Skeletal muscle cell (primary cell): ENCODE results near the gene BNC2.

Experiments
- DNase-seq: peaks from one replicate; pipeline ENCODE4 v3.0.0-alpha.2; 2010; ENCODE audit warnings: low read depth
- H3K4me3 ChIP-seq: 2 replicates; pipeline ENCODE4 v1.5.1; 2011; ENCODE audit warnings: low read depth, mild to moderate bottlenecking, control low read depth, low read length, moderate library complexity

The BNC2 gene

GRCh38 chr9:16727452-16728136 is 142.9 kb downstream of the BNC2 start:
- DNase-seq, result no peak
- H3K4me3 ChIP-seq, result peak overlapping the region; percentile 59

GRCh38 chr9:16726718-16727451 is 143.6 kb downstream of the BNC2 start:
- H3K4me3 ChIP-seq, result peak overlapping the region; percentile 59
- DNase-seq, result peak; percentile 69

- DNase-seq, result no peak
- peak overlapping the region; percentile 59 for H3K4me3 ChIP-seq
Observed at GRCh38 chr9:16726029-16726428, 144.4 kb downstream of the BNC2 start.

- no peak overlapping the region for H3K4me3 ChIP-seq
- DNase-seq, result no peak
Observed at GRCh38 chr9:16725066-16725465, 145.4 kb downstream of the BNC2 start.

- H3K4me3 ChIP-seq, result no peak overlapping the region
- DNase-seq, result peak; percentile 52
Observed at GRCh38 chr9:16721972-16722371, 148.5 kb downstream of the BNC2 start.

GRCh38 chr9:16720386-16720785 is 150.1 kb downstream of the BNC2 start:
- no peak overlapping the region for H3K4me3 ChIP-seq
- no peak for DNase-seq

GRCh38 chr9:16719921-16720320 is 150.5 kb downstream of the BNC2 start:
- no peak for DNase-seq
- H3K4me3 ChIP-seq, result no peak overlapping the region

- no peak for DNase-seq
- no peak overlapping the region for H3K4me3 ChIP-seq
Observed at GRCh38 chr9:16718952-16719351, 151.5 kb downstream of the BNC2 start.

GRCh38 chr9:16718296-16718695 is 152.2 kb downstream of the BNC2 start:
- no peak overlapping the region for H3K4me3 ChIP-seq
- no peak for DNase-seq

GRCh38 chr9:16716601-16717000 is 153.9 kb downstream of the BNC2 start:
- H3K4me3 ChIP-seq, result no peak overlapping the region
- no peak for DNase-seq

GRCh38 chr9:16715404-16715803 is 155.1 kb downstream of the BNC2 start:
- H3K4me3 ChIP-seq, result no peak overlapping the region
- DNase-seq, result no peak

GRCh38 chr9:16712787-16713186 is 157.7 kb downstream of the BNC2 start:
- DNase-seq, result no peak
- no peak overlapping the region for H3K4me3 ChIP-seq

GRCh38 chr9:16710888-16711287 is 159.6 kb downstream of the BNC2 start:
- no peak for DNase-seq
- no peak overlapping the region for H3K4me3 ChIP-seq

GRCh38 chr9:16709924-16710323 is 160.5 kb downstream of the BNC2 start:
- no peak overlapping the region for H3K4me3 ChIP-seq
- DNase-seq, result no peak

- no peak overlapping the region for H3K4me3 ChIP-seq
- no peak for DNase-seq
Observed at GRCh38 chr9:16708656-16709435, 161.6 kb downstream of the BNC2 start.

- H3K4me3 ChIP-seq, result peak overlapping the region; percentile 42
- peak; percentile 100 for DNase-seq
Observed at GRCh38 chr9:16705111-16705604, 165.3 kb downstream of the BNC2 start.

GRCh38 chr9:16704116-16705110 is 166.1 kb downstream of the BNC2 start:
- peak overlapping the region; percentile 42 for H3K4me3 ChIP-seq

GRCh38 chr9:16701347-16701746 is 169.1 kb downstream of the BNC2 start:
- no peak overlapping the region for H3K4me3 ChIP-seq
- no peak for DNase-seq

More at GRCh38 chr9:16704116-16705110, 166.1 kb downstream of the BNC2 start:
- no peak for DNase-seq

- H3K4me3 ChIP-seq, result no peak overlapping the region
- no peak for DNase-seq
Observed at GRCh38 chr9:16693616-16694015, 176.9 kb downstream of the BNC2 start.
